Mesothelial cell of epicardium (in vitro differentiated cells): ENCODE data around the gene QRICH1. TPM values are rescaled to one million over a fixed set of nuclear protein-coding genes. Genes with fewer than 3 reads are reported as not detected.
A peak's percentile ranks its signal among the peaks of the same experiment; 100 is the strongest.

Source experiments
- DNase-seq, 2 experiments: peaks; one replicate each; pipeline ENCODE4 v3.0.0; 2021; ENCODE audit warnings: low spot score in 2 of 2; ENCODE audit not compliant: unreplicated experiment in 2 of 2
- H3K27ac Mint-ChIP-seq: 2 replicates; pipeline ENCODE4 v1.8.0; 2021; ENCODE audit warnings: mixed read lengths
- H3K27me3 Mint-ChIP-seq: 2 replicates; pipeline ENCODE4 v1.8.0; 2021; ENCODE audit warnings: low read depth, mixed read lengths
- H3K36me3 Mint-ChIP-seq: 2 replicates; pipeline ENCODE4 v1.8.0; 2021; ENCODE audit warnings: mixed read lengths
- H3K4me1 Mint-ChIP-seq: 2 replicates; pipeline ENCODE4 v1.8.0; 2021; ENCODE audit warnings: mixed read lengths
- H3K4me3 Mint-ChIP-seq: 2 replicates; pipeline ENCODE4 v1.8.0; 2021; ENCODE audit warnings: mild to moderate bottlenecking, moderate library complexity, mixed read lengths
- H3K9me3 Mint-ChIP-seq: 2 replicates; pipeline ENCODE4 v1.8.0; 2021; ENCODE audit warnings: mixed read lengths
- CTCF ChIP-seq: fragments of 200-600 bp; sonication (generic); IDR thresholded peaks from one replicate; pipeline ENCODE4 v1.5.0; 2021; ENCODE audit warnings: antibody characterized with exemption; ENCODE audit not compliant: unreplicated experiment
- total RNA-seq: library from RNA; stranded (reverse); gene quantifications from 3 replicates; pipeline ENCODE4 v1.2.1, GENCODE V29; 2021

The QRICH1 gene
- total RNA-seq, 1 donor from 2014 or later = 130 TPM

DNA sequence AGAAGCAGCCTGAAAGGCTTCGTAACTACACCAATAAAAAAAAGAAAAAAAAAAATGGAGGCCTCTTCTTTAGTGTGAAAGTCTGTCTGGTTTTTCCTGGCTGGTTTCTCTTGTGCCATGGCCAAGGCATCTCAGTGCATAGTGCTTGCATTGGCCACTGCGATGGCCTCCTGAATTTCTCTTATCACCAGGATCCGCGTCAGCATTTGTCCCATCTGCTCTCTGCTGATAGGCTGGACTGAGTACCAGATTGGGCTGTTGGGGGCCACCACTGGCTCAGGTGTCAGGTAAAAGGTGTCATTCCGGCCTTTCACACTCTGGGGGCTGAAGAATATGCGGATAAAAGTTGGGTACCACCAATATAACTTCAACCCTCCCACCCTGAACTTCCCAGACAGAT lies 63.5 kb downstream of the QRICH1 start:
- no peak for DNase-seq
- no peak for TF ChIP-seq CTCF
- no peak overlapping the region for H3K4me3 Mint-ChIP-seq
- peak overlapping the region; percentile 50 for H3K27ac Mint-ChIP-seq
- no peaks in the 10 kb centered on the region for H3K9me3 Mint-ChIP-seq
- H3K27me3 Mint-ChIP-seq = no peaks in the 10 kb centered on the region
- H3K36me3 Mint-ChIP-seq = peaks cover 25% of the 10 kb centered on the region
- peaks cover 19% of the 10 kb centered on the region for H3K4me1 Mint-ChIP-seq

- Mint-ChIP-seq H3K36me3 (peaks cover 20% of the 10 kb centered on the region), H3K9me3 (no peaks in the 10 kb centered on the region), H3K27me3 (no peaks in the 10 kb centered on the region), H3K4me1 (peaks cover 19% of the 10 kb centered on the region), H3K27ac (peak overlapping the region; percentile 97), H3K4me3 (peak overlapping the region; percentile 91)
- TF ChIP-seq CTCF = no peak
- no peak for DNase-seq
These were observed 64.3 kb downstream of the QRICH1 start for GRCh38 chr3:49029563-49029884.

DNA sequence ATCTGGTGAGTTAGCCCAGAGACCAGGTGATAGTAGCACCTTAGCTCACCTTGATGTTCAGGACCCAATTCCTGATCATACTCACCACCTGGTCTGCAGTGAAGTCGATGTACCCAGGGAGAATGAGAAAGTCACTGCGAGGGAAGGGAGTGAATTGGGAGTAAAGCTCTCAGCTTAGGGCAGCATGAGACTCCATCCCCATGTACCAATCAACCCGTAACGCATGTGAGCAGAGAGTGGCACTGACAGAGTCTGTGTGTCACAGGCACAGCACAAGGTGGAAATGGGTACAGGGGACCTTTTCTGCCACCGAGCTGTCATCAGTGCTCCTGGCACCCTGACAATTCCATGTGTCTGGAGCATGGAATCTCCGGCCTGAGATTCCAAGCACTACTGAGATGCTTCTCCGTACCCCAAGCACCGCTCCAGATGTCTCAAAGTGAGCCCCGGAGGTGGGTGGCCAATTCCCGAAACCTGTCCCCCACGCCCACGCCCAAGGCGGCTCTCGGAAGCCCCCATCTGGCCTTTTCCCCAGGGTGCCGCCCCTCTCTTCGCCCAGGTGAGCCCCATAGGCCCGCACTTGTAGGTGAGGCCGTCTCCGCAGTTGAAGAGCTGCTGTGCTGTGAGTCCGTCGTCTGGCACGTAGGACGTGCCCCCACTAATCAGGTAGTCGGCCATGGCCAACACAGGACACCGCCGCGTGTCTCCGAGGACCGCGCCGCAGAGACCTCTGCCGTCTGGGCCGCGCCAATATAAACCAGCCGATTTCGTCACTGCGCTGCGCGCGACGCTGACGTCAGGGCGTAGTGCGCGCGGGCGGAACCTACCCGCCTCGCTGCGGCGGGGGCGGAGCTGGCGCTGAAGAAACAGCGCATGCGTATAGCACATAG lies 65.0 kb downstream of the QRICH1 start, which contains the start of gene IMPDH2:
IMPDH2 (minus strand) TSS at position 726 of the 890 bp plus-strand sequence; CDS start at position 678, 48 bp downstream.
- peaks cover 19% of the 10 kb centered on the region for H3K36me3 Mint-ChIP-seq
- no peaks in the 10 kb centered on the region for H3K27me3 Mint-ChIP-seq
- H3K4me3 Mint-ChIP-seq = peak within 1 kb of the TSS; percentile 91
- peaks cover 19% of the 10 kb centered on the region for H3K4me1 Mint-ChIP-seq
- peak; percentile 86 to 93 for DNase-seq
- TF ChIP-seq CTCF = no peak
- H3K27ac Mint-ChIP-seq = peak within 1 kb of the TSS; percentile 97
- no peaks in the 10 kb centered on the region for H3K9me3 Mint-ChIP-seq

DNA sequence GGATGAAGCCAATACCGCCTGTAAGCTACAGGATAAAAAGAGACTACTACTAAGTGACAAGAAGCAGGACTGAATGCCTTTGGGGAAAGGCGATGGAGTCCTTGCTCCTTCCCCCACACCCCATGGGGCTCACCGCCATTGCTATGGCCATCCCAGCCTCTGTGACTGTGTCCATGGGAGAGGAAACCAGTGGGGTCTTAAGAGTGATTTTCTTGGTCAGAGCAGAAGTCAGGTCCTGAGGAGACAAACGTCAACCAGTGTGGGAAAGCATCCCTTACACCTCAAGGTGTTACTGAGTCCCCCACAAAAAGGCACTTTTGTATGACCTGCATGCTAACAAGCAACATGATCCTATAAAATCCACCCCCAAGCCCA lies 65.6 kb downstream of the QRICH1 start:
- Mint-ChIP-seq H3K9me3 (no peaks in the 10 kb centered on the region), H3K36me3 (peaks cover 20% of the 10 kb centered on the region), H3K27me3 (no peaks in the 10 kb centered on the region), H3K4me1 (peaks cover 20% of the 10 kb centered on the region), H3K27ac (peak overlapping the region; percentile 97), H3K4me3 (peak overlapping the region; percentile 91)
- no peak for DNase-seq
- no peak for TF ChIP-seq CTCF

DNA sequence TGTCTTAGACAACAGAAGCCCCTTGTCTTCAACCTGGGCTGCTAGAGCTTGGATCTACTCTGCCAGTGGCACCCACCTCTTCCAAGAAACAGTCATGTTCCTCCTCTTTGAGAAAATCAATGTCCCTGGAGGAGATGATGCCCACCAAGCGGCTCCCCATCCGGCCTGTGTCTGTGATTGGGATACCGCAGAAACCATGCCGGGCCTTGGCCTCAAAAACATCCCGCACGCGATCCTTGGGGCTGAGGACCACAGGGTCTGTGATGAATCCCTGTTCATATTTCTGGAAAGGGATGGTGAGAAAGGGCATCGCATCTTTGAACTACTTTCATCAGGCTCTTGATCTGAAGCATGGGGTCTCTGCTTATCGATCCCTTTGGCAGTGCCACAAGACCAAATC lies 66.2 kb downstream of the QRICH1 start:
- Mint-ChIP-seq H3K36me3 (peaks cover 20% of the 10 kb centered on the region), H3K4me1 (peaks cover 26% of the 10 kb centered on the region), H3K9me3 (no peaks in the 10 kb centered on the region), H3K27ac (peak overlapping the region; percentile 21), H3K4me3 (peak overlapping the region; percentile 8), H3K27me3 (no peaks in the 10 kb centered on the region)
- no peak for TF ChIP-seq CTCF
- DNase-seq = no peak
